Aorta (tissue), 5 donors: ENCODE results near the gene COL4A2. TPM values are rescaled to one million over a fixed set of nuclear protein-coding genes. Genes with fewer than 3 reads are reported as not detected.
"Not testable (repeated sequence)": the region's sequence is repeated elsewhere in the genome, so short reads cannot be mapped to it uniquely, and the experiment has no call there.

Experiments used
- ATAC-seq: fragments of 200-7000 bp; cut with Tn5 transposase; one replicate; pipeline ENCODE4 v1.9.1; 2022; ENCODE audit warnings: moderate library complexity; ENCODE audit not compliant: low FRiP score
- DNase-seq, 2 donors: peaks; one replicate each; pipeline ENCODE4 v3.0.0-alpha.2; 2020
- H3K27ac ChIP-seq, 2 donors: one replicate each; pipeline ENCODE4 v1.5.1; 2013; ENCODE audit warnings: low read length in 2 of 2, mild to moderate bottlenecking in 2 of 2, moderate library complexity in 2 of 2, control low read depth in 1 of 2, inconsistent platforms in 1 of 2, low read depth in 1 of 2
- H3K27me3 ChIP-seq, 2 donors: one replicate each; pipeline ENCODE4 v1.6.1; 2013; ENCODE audit warnings: control low read depth in 1 of 2, low read length in 1 of 2, mild to moderate bottlenecking in 1 of 2, moderate library complexity in 1 of 2; ENCODE audit not compliant: insufficient read depth in 2 of 2, control insufficient read depth in 1 of 2
- H3K36me3 ChIP-seq, 2 donors: one replicate each; pipeline ENCODE4 v1.6.1; 2013; ENCODE audit warnings: control low read depth in 1 of 2, low read length in 1 of 2, mild to moderate bottlenecking in 1 of 2; ENCODE audit not compliant: insufficient read depth in 2 of 2, control insufficient read depth in 1 of 2
- H3K4me1 ChIP-seq, 2 donors: one replicate each; pipeline ENCODE4 v1.6.1; 2013; ENCODE audit warnings: low read length in 2 of 2, control low read depth in 1 of 2, mild to moderate bottlenecking in 1 of 2, moderate library complexity in 1 of 2; ENCODE audit not compliant: insufficient read depth in 2 of 2, control insufficient read depth in 1 of 2
- H3K4me3 ChIP-seq, 2 donors: one replicate each; pipeline ENCODE4 v1.5.1; 2013; ENCODE audit warnings: low read length in 2 of 2, control low read depth in 1 of 2, mild to moderate bottlenecking in 1 of 2
- H3K9me3 ChIP-seq: one replicate; pipeline ENCODE4 v1.6.1; 2013; ENCODE audit warnings: mild to moderate bottlenecking, low read length; ENCODE audit not compliant: control insufficient read depth
- WGBS, 2 donors: extraction: QIAGEN DNeasy Blood & Tissue Kit; methylation state at CpG; one replicate each; pipeline ENCODE4 v1.1.7; 2013; 5-methylcytosine and 5-hydroxymethylcytosine counted together
- intact Hi-C, 2 donors: fragments of 100-400 bp; cut with DNase I; formaldehyde crosslinking; loops; one replicate each; pipeline versions ENCODE4 v1.14.2 to v1.15.0; 2022
- polyA plus RNA-seq, 2 donors: library from polyadenylated mRNA; stranded (reverse); fragments of 200-250 nt; gene quantifications; one replicate each; pipeline ENCODE4 v1.2.3, GENCODE V29; 2013
- total RNA-seq, 2 donors: library from RNA; stranded (reverse); fragmentation: NEBNext Ultra II Directional; extraction: Animal tissue kit (Norgen Biotek cat#: 25700); gene quantifications; one replicate each; pipeline ENCODE4 v1.2.1, GENCODE V29; 2021
- donor health status: healthy with polysubstance abuse.
- donor health status: Bipolar disorder and iron deficiency.
- donor health status: DM: no; HTN: no; CAD: no.
- donor health status: DM: no; HTN: no; CAD: no.
- donor health status: DM: yes; HTN: yes; CAD: no.

COL4A2 gene
- total and polyA plus RNA-seq, 4 donors, result 117 to 1,110 (median 681) TPM

GRCh38 chr13:110316196-110316595 lies 9.1 kb downstream of the COL4A2 start:
- H3K9me3 ChIP-seq, result no peaks in the 10 kb centered on the region
- intact Hi-C loops, result loop anchor here in 1 of 2 donors (10.0 kb wide), 1 partner anchor 99 kb away; no protein-coding TSS in a partner anchor
- ATAC-seq (no peak), DNase-seq (no peak)
- H3K36me3 ChIP-seq, result no peaks in the 10 kb centered on the region
- no peaks in the 10 kb centered on the region for H3K27me3 ChIP-seq
- peaks cover 1 to 5% of the 10 kb centered on the region in 2 donors for H3K4me1 ChIP-seq
- WGBS, 2 donors, result 53 to 62% methylated on average over 10 of the region's 10 CpGs
- no peak overlapping the region for H3K27ac ChIP-seq
- H3K4me3 ChIP-seq, result no peak overlapping the region

GRCh38 chr13:110317093-110317492 lies 10.0 kb downstream of the COL4A2 start:
- Histone ChIP-seq H3K27ac (no peak overlapping the region), H3K4me1 (peaks cover 1 to 5% of the 10 kb centered on the region in 2 donors), H3K4me3 (no peak overlapping the region), H3K9me3 (no peaks in the 10 kb centered on the region), H3K27me3 (no peaks in the 10 kb centered on the region), H3K36me3 (no peaks in the 10 kb centered on the region)
- 75 to 85% methylated on average over 5 of the region's 5 CpGs for WGBS, 2 donors
- intact Hi-C loops, result loop anchor here in 1 of 2 donors (10.0 kb wide), 1 partner anchor 98 kb away; no protein-coding TSS in a partner anchor
- DNase-seq, result no peak
- ATAC-seq, result no peak

GRCh38 chr13:110317496-110318195 lies 10.6 kb downstream of the COL4A2 start:
- intact Hi-C loops, result loop anchor here in 1 of 2 donors (10.0 kb wide), 1 partner anchor 97 kb away; no protein-coding TSS in a partner anchor
- Histone ChIP-seq H3K4me3 (no peak overlapping the region), H3K4me1 (peaks cover 4 to 5% of the 10 kb centered on the region in 2 donors), H3K27me3 (no peaks in the 10 kb centered on the region), H3K9me3 (no peaks in the 10 kb centered on the region), H3K36me3 (no peaks in the 10 kb centered on the region), H3K27ac (no peak overlapping the region)
- DNase-seq, result no peak
- ATAC-seq, result no peak
- WGBS, 2 donors, result 61 to 72% methylated on average over 13 of the region's 13 CpGs

- H3K27me3 ChIP-seq, result no peaks in the 10 kb centered on the region
- no peaks in the 10 kb centered on the region for H3K36me3 ChIP-seq
- 69 to 76% methylated on average over 7 of the region's 7 CpGs for WGBS, 2 donors
- peaks cover 7 to 8% of the 10 kb centered on the region in 2 donors for H3K4me1 ChIP-seq
- intact Hi-C loops, result loop anchor here in 1 of 2 donors (10.0 kb wide), 1 partner anchor 96 kb away; no protein-coding TSS in a partner anchor
- ATAC-seq, result no peak
- no peak overlapping the region for H3K4me3 ChIP-seq
- DNase-seq, result no peak
- H3K27ac ChIP-seq, result no peak overlapping the region
- H3K9me3 ChIP-seq, result no peaks in the 10 kb centered on the region
Observed at GRCh38 chr13:110318920-110319319, 11.8 kb downstream of the COL4A2 start.

GRCh38 chr13:110319397-110319773 lies 12.3 kb downstream of the COL4A2 start:
- intact Hi-C loops, result loop anchor here in 1 of 2 donors (10.0 kb wide), 1 partner anchor 95 kb away; no protein-coding TSS in a partner anchor
- no peak for ATAC-seq
- WGBS, 2 donors, result 48 to 70% methylated on average over 4 of the region's 4 CpGs
- H3K9me3 ChIP-seq, result no peaks in the 10 kb centered on the region
- H3K27ac ChIP-seq, result peak overlapping the region in 1 of 2 donors; percentile 96
- DNase-seq, result no peak
- no peak overlapping the region for H3K4me3 ChIP-seq
- H3K4me1 ChIP-seq, result peaks cover 7 to 8% of the 10 kb centered on the region in 2 donors
- H3K27me3 ChIP-seq, result no peaks in the 10 kb centered on the region
- no peaks in the 10 kb centered on the region for H3K36me3 ChIP-seq

- H3K4me3 ChIP-seq, result no peak overlapping the region
- H3K27ac ChIP-seq, result peak overlapping the region in 1 of 2 donors; percentile 96
- ATAC-seq (peak; percentile 44), DNase-seq (peak; percentile 63 to 88)
- H3K4me1 ChIP-seq, result peaks cover 7 to 8% of the 10 kb centered on the region in 2 donors
- WGBS, 2 donors, result 42 to 58% methylated on average over 19 of the region's 19 CpGs
- no peaks in the 10 kb centered on the region for H3K27me3 ChIP-seq
- intact Hi-C loops, result loop anchor here in 1 of 2 donors (10.0 kb wide), 1 partner anchor 95 kb away; no protein-coding TSS in a partner anchor
- no peaks in the 10 kb centered on the region for H3K36me3 ChIP-seq
- H3K9me3 ChIP-seq, result no peaks in the 10 kb centered on the region
Observed at GRCh38 chr13:110319774-110320509, 12.9 kb downstream of the COL4A2 start.

- 18 to 21% methylated on average over 2 of the region's 2 CpGs for WGBS, 2 donors
- intact Hi-C loops, result no loop called here
- DNase-seq (no peak), ATAC-seq (no peak)
- no peak overlapping the region for H3K27ac ChIP-seq
- H3K27me3 ChIP-seq, result no peaks in the 10 kb centered on the region
- H3K4me1 ChIP-seq, result peaks cover 7 to 8% of the 10 kb centered on the region in 2 donors
- no peaks in the 10 kb centered on the region for H3K36me3 ChIP-seq
- H3K4me3 ChIP-seq, result no peak overlapping the region
- H3K9me3 ChIP-seq, result no peaks in the 10 kb centered on the region
Observed at GRCh38 chr13:110320645-110321044, 13.6 kb downstream of the COL4A2 start.

- intact Hi-C loops, H3K9me3 ChIP-seq, H3K27me3 ChIP-seq, ATAC-seq, DNase-seq, H3K4me1 ChIP-seq, H3K4me3 ChIP-seq, H3K36me3 ChIP-seq: not testable (repeated sequence)
- 53 to 62% methylated on average over 3 of the region's 3 CpGs for WGBS, 2 donors
- H3K27ac ChIP-seq, result peak overlapping the region; percentile 54 to 57
Observed at GRCh38 chr13:110321573-110321972, 14.5 kb downstream of the COL4A2 start.
